Vagina (tissue), 2 donors: ENCODE results near the gene SPRYD4.

Source experiments
- POLR2A ChIP-seq, 2 donors: fragments of 450-650 bp; IDR thresholded peaks; one replicate each; pipeline ENCODE4 v1.6.1; 2017; ENCODE audit warnings: antibody characterized with exemption in 2 of 2, mild to moderate bottlenecking in 2 of 2, moderate library complexity in 2 of 2
- POLR2AphosphoS5 ChIP-seq, 2 donors: sonication (generic); formaldehyde crosslinking; IDR thresholded peaks; one replicate each; pipeline ENCODE4 v1.9.0; 2017; ENCODE audit warnings: antibody characterized with exemption in 2 of 2, mild to moderate bottlenecking in 2 of 2, low read depth in 1 of 2; ENCODE audit not compliant: insufficient read depth in 1 of 2
- TF ChIP-seq, protein P1 (sequence below), 3 experiments: fragments of 450-650 bp in 2 of 3; fragments of 200-600 bp in 1 of 3; sonication (generic) in 1 of 3; IDR thresholded peaks; one replicate each; pipeline ENCODE4 v1.5.1; 2017 to 2019; ENCODE audit warnings: antibody characterized with exemption in 3 of 3, mild to moderate bottlenecking in 2 of 3, moderate library complexity in 2 of 3

DNA sequence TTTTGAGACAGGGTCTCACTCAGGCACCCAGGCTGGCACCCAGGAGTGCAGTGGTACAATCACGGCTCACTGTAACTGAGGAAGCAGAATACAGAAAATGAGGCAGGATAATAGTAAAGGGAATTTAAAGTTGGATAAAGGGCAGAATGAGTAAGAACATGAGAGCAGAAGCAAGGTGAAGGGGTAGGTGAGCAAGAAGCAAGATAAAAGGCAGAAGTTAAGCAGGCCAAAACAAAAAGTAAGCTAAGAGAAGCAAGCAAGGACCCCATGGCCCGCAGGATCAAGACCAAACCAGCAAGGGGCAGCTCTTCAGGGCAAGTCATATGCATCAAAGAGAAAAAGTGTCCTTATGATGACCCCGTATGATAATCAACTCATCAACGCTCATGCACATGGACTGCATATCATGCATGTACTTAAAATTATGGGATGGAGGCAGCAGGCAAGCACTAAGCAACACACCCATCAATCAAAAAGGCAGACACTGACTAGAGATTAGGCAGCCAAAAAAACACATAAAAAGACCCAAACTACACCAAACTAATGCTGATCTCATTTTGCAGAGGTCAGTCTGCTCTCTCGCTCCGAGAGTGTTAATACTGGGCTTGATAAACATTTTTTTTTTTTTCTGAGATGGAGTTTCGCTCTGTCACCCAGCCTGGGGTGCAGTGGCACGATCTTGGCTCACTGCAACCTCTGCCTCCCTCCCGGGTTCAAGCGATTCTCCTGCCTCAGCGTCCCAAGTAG, 30.8 kb upstream of the SPRYD4 start:
- TF ChIP-seq, protein P1, sequence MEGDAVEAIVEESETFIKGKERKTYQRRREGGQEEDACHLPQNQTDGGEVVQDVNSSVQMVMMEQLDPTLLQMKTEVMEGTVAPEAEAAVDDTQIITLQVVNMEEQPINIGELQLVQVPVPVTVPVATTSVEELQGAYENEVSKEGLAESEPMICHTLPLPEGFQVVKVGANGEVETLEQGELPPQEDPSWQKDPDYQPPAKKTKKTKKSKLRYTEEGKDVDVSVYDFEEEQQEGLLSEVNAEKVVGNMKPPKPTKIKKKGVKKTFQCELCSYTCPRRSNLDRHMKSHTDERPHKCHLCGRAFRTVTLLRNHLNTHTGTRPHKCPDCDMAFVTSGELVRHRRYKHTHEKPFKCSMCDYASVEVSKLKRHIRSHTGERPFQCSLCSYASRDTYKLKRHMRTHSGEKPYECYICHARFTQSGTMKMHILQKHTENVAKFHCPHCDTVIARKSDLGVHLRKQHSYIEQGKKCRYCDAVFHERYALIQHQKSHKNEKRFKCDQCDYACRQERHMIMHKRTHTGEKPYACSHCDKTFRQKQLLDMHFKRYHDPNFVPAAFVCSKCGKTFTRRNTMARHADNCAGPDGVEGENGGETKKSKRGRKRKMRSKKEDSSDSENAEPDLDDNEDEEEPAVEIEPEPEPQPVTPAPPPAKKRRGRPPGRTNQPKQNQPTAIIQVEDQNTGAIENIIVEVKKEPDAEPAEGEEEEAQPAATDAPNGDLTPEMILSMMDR (IDR thresholded peaks at IDR 0.05), result no peak
- no peak for TF ChIP-seq POLR2A (IDR thresholded peaks at IDR 0.05)
- no peak for TF ChIP-seq POLR2AphosphoS5 (IDR thresholded peaks at IDR 0.05; ENCODE audit: insufficient read depth in 1 of 2, low read depth in 1 of 2)
